GM23338 (cell line): ENCODE results near the gene TSC22D1. TPM values are rescaled to one million over a fixed set of nuclear protein-coding genes. Genes with fewer than 3 reads are reported as not detected.

Experiments used
- ATAC-seq: fragments of 200-7000 bp; cut with Tn5 transposase; 3 replicates; pipeline ENCODE4 v1.9.1; 2020
- DNase-seq: peaks from one replicate; pipeline ENCODE4 v3.0.0-alpha.2; 2015; ENCODE audit warnings: low spot score
- H2AFZ ChIP-seq: fragments of 200-600 bp; sonication (generic); 2 replicates; pipeline ENCODE4 v1.8.0; 2016; ENCODE audit warnings: antibody characterized with exemption, mild to moderate bottlenecking, moderate library complexity
- H3F3A ChIP-seq: fragments of 200-600 bp; sonication (generic); replicated peaks from 2 replicates; pipeline ENCODE4 v1.8.0; 2017; ENCODE audit warnings: antibody characterized with exemption, mixed run types, low read depth
- H3K27ac ChIP-seq: fragments of 200-600 bp; sonication (generic); 2 replicates; pipeline ENCODE4 v1.6.1; 2016; ENCODE audit warnings: low read depth
- H3K27me3 ChIP-seq: fragments of 200-600 bp; sonication (generic); 2 replicates; pipeline ENCODE4 v1.8.0; 2016; ENCODE audit warnings: mild to moderate bottlenecking, mixed run types, moderate library complexity; ENCODE audit not compliant: insufficient read depth
- H3K36me3 ChIP-seq: fragments of 200-600 bp; sonication (generic); 2 replicates; pipeline ENCODE4 v1.8.0; 2016; ENCODE audit warnings: mild to moderate bottlenecking; ENCODE audit not compliant: insufficient read depth
- H3K4me1 ChIP-seq: fragments of 200-600 bp; sonication (generic); 2 replicates; pipeline ENCODE4 v1.8.0; 2016; ENCODE audit warnings: mild to moderate bottlenecking, moderate library complexity; ENCODE audit not compliant: insufficient read depth
- H3K4me2 ChIP-seq: fragments of 200-600 bp; sonication (generic); 2 replicates; pipeline ENCODE4 v1.7.1; 2017; ENCODE audit warnings: mixed run types
- H3K4me3 ChIP-seq: fragments of 200-600 bp; sonication (generic); 2 replicates; pipeline ENCODE4 v1.6.1; 2016; ENCODE audit warnings: mixed run types
- H3K79me2 ChIP-seq: fragments of 200-600 bp; sonication (generic); replicated peaks from 2 replicates; pipeline ENCODE4 v1.8.0; 2017; ENCODE audit warnings: mild to moderate bottlenecking; ENCODE audit not compliant: insufficient read depth
- H3K9me2 ChIP-seq: fragments of 200-600 bp; sonication (generic); 2 replicates; pipeline ENCODE4 v1.8.0; 2017; ENCODE audit not compliant: insufficient read depth
- H4K20me1 ChIP-seq: fragments of 200-600 bp; sonication (generic); replicated peaks from 2 replicates; pipeline ENCODE4 v1.8.0; 2017; ENCODE audit warnings: mild to moderate bottlenecking; ENCODE audit not compliant: insufficient read depth
- H3K27ac Mint-ChIP-seq: 2 replicates; pipeline ENCODE4 v1.8.0; 2020; ENCODE audit warnings: inconsistent platforms, mild to moderate bottlenecking, moderate library complexity, mixed read lengths
- H3K27me3 Mint-ChIP-seq: 3 replicates; pipeline ENCODE4 v1.8.0; 2022; ENCODE audit warnings: low read depth, mild to moderate bottlenecking, moderate library complexity, mixed read lengths, inconsistent platforms; ENCODE audit not compliant: insufficient read depth, poor library complexity
- H3K36me3 Mint-ChIP-seq: 3 replicates; pipeline ENCODE4 v1.8.0; 2021; ENCODE audit warnings: low read depth, mild to moderate bottlenecking, inconsistent platforms, moderate library complexity, mixed read lengths
- H3K4me1 Mint-ChIP-seq: 3 replicates; pipeline ENCODE4 v1.8.0; 2020; ENCODE audit warnings: mild to moderate bottlenecking, inconsistent platforms, mixed read lengths
- H3K4me3 Mint-ChIP-seq: 3 replicates; pipeline ENCODE4 v1.8.0; 2021; ENCODE audit warnings: moderate library complexity, mild to moderate bottlenecking, inconsistent platforms, mixed read lengths
- H3K9me3 Mint-ChIP-seq: 3 replicates; pipeline ENCODE4 v1.8.0; 2020; ENCODE audit warnings: moderate library complexity, mild to moderate bottlenecking, inconsistent platforms, mixed read lengths
- CREB1 ChIP-seq: fragments of 250-450 bp; sonication (Bioruptor Pico); IDR thresholded peaks from 2 replicates; pipeline ENCODE4 v1.5.0; 2020; ENCODE audit warnings: low read depth, mild to moderate bottlenecking, moderate library complexity
- EZH2 ChIP-seq: fragments of 200-600 bp; sonication (generic); IDR thresholded peaks from one replicate; pipeline ENCODE4 v1.8.0; 2017; ENCODE audit warnings: antibody characterized with exemption, mild to moderate bottlenecking, low read depth; ENCODE audit not compliant: unreplicated experiment
- EZH2phosphoT487 ChIP-seq: fragments of 200-600 bp; sonication (generic); IDR thresholded peaks from one replicate; pipeline ENCODE4 v1.8.1; 2018; ENCODE audit warnings: antibody characterized with exemption; ENCODE audit not compliant: unreplicated experiment
- JUNB ChIP-seq: IDR thresholded peaks from one replicate; pipeline ENCODE4 v1.6.1; 2016; ENCODE audit warnings: antibody characterized with exemption; ENCODE audit not compliant: unreplicated experiment
- NANOG ChIP-seq: IDR thresholded peaks from 2 replicates; pipeline ENCODE4 v1.6.1; 2016; ENCODE audit warnings: antibody characterized with exemption, borderline replicate concordance
- STAT1 ChIP-seq: IDR thresholded peaks from one replicate; pipeline ENCODE4 v1.6.1; 2016; ENCODE audit warnings: antibody characterized with exemption; ENCODE audit not compliant: unreplicated experiment
- ZNF114 ChIP-seq: fragments of 250-450 bp; sonication (Bioruptor Pico); IDR thresholded peaks from 2 replicates; pipeline ENCODE4 v1.5.0; 2020; ENCODE audit warnings: mild to moderate bottlenecking, moderate library complexity
- ZNF331 ChIP-seq: fragments of 250-450 bp; sonication (Bioruptor Pico); IDR thresholded peaks from 2 replicates; pipeline ENCODE4 v1.5.0; 2020; ENCODE audit warnings: low read depth, mild to moderate bottlenecking, moderate library complexity
- polyA plus RNA-seq: library from polyadenylated mRNA; unstranded; fragments of >200 nt; fragmentation: Nextera tagmentation; extraction: Ambion mirVana; gene quantifications from 2 replicates; pipeline ENCODE4 v1.2.1, GENCODE V29; 2016
- total RNA-seq: library from RNA; depleted of rRNA; stranded (reverse); fragments of >200 nt; shearing (Covaris generic); gene quantifications from 2 replicates; pipeline ENCODE4 v1.2.3, GENCODE V29; 2014
- TF ChIP-seq, protein P1 (sequence below): fragments of 250-450 bp; sonication (Bioruptor Pico); IDR thresholded peaks from 2 replicates; pipeline ENCODE4 v1.5.0; 2020; ENCODE audit warnings: mild to moderate bottlenecking, moderate library complexity

The TSC22D1 gene
- total and polyA plus RNA-seq, 2 experiments from 2014 or later, result 58.5 to 114 TPM

DNA sequence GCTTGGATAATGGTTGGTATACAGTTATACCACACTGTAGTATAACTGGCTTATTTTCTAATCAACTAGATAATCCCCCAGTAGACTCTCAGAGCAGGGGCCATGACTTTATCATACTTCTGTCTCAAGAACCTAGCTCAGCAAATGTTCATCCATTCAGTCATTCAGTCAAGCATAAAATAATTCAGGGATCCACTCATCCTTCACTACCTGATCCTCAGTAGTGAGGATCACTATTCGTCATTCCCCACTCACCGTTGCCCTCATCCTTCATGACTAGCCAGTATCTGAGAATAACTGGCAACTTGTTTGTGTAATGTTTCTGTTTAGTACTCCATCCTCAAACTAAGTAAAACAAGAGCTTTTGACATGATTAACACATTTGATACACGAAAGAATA is 77.6 kb downstream of the TSC22D1 start:
- DNase-seq, result no peak
- Mint-ChIP-seq H3K4me3 (no peak overlapping the region), H3K36me3 (peaks cover 4% of the 10 kb centered on the region; the same call in 1 of the 3 replicates), H3K4me1 (peaks cover 9% of the 10 kb centered on the region), H3K27ac (no peak overlapping the region), H3K9me3 (no peaks in the 10 kb centered on the region; the same call in 2 of the 3 replicates), H3K27me3 (no peaks in the 10 kb centered on the region)
- Histone ChIP-seq H3K4me2 (no peak overlapping the region), H3K4me1 (peaks cover 10% of the 10 kb centered on the region), H3F3A (0 out of 2 replicates have a peak, but pooled peaks cover 3% of the 10 kb centered on the region), H3K9me2 (no peaks in the 10 kb centered on the region), H3K4me3 (no peak overlapping the region), H3K27ac (no peak overlapping the region), H3K79me2 (peaks cover 68% of the 10 kb centered on the region), H4K20me1 (0 out of 2 replicates have a peak, but pooled peaks cover 3% of the 10 kb centered on the region), H3K27me3 (no peaks in the 10 kb centered on the region), H2AFZ (no peak overlapping the region), H3K36me3 (no peaks in the 10 kb centered on the region)
- no peak for ATAC-seq
- no peak for TF ChIP-seq NANOG
- TF ChIP-seq, protein P1, sequence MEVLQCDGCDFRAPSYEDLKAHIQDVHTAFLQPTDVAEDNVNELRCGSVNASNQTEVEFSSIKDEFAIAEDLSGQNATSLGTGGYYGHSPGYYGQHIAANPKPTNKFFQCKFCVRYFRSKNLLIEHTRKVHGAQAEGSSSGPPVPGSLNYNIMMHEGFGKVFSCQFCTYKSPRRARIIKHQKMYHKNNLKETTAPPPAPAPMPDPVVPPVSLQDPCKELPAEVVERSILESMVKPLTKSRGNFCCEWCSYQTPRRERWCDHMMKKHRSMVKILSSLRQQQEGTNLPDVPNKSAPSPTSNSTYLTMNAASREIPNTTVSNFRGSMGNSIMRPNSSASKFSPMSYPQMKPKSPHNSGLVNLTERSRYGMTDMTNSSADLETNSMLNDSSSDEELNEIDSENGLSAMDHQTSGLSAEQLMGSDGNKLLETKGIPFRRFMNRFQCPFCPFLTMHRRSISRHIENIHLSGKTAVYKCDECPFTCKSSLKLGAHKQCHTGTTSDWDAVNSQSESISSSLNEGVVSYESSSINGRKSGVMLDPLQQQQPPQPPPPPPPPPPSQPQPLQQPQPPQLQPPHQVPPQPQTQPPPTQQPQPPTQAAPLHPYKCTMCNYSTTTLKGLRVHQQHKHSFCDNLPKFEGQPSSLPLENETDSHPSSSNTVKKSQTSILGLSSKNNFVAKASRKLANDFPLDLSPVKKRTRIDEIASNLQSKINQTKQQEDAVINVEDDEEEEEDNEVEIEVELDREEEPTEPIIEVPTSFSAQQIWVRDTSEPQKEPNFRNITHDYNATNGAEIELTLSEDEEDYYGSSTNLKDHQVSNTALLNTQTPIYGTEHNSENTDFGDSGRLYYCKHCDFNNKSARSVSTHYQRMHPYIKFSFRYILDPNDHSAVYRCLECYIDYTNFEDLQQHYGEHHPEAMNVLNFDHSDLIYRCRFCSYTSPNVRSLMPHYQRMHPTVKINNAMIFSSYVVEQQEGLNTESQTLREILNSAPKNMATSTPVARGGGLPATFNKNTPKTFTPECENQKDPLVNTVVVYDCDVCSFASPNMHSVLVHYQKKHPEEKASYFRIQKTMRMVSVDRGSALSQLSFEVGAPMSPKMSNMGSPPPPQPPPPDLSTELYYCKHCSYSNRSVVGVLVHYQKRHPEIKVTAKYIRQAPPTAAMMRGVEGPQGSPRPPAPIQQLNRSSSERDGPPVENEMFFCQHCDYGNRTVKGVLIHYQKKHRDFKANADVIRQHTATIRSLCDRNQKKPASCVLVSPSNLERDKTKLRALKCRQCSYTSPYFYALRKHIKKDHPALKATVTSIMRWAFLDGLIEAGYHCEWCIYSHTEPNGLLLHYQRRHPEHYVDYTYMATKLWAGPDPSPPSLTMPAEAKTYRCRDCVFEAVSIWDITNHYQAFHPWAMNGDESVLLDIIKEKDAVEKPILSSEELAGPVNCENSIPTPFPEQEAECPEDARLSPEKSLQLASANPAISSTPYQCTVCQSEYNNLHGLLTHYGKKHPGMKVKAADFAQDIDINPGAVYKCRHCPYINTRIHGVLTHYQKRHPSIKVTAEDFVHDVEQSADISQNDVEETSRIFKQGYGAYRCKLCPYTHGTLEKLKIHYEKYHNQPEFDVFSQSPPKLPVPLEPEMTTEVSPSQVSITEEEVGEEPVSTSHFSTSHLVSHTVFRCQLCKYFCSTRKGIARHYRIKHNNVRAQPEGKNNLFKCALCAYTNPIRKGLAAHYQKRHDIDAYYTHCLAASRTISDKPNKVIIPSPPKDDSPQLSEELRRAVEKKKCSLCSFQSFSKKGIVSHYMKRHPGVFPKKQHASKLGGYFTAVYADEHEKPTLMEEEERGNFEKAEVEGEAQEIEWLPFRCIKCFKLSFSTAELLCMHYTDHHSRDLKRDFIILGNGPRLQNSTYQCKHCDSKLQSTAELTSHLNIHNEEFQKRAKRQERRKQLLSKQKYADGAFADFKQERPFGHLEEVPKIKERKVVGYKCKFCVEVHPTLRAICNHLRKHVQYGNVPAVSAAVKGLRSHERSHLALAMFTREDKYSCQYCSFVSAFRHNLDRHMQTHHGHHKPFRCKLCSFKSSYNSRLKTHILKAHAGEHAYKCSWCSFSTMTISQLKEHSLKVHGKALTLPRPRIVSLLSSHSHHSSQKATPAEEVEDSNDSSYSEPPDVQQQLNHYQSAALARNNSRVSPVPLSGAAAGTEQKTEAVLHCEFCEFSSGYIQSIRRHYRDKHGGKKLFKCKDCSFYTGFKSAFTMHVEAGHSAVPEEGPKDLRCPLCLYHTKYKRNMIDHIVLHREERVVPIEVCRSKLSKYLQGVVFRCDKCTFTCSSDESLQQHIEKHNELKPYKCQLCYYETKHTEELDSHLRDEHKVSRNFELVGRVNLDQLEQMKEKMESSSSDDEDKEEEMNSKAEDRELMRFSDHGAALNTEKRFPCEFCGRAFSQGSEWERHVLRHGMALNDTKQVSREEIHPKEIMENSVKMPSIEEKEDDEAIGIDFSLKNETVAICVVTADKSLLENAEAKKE, result no peak
- no peak for TF ChIP-seq EZH2
- no peak for TF ChIP-seq ZNF114
- TF ChIP-seq JUNB, result no peak
- no peak for TF ChIP-seq EZH2phosphoT487
- no peak for TF ChIP-seq CREB1
- no peak for TF ChIP-seq STAT1
- no peak for TF ChIP-seq ZNF331 (CRISPR knock-in tag)
